ENCODE measurements around the gene ZBTB18. TPM values are rescaled to one million over a fixed set of nuclear protein-coding genes. Genes with fewer than 3 reads are reported as not detected.
A peak's percentile ranks its signal among the peaks of the same experiment; 100 is the strongest.

ZBTB18 gene
- total and polyA plus RNA-seq, 2 experiments from 2014 or later: 1.2 to 10.9 TPM

- Histone ChIP-seq H3K9me2 (replicated peaks; ENCODE audit: insufficient read depth) (no peaks in the 10 kb centered on the region), H3K27me3 (no peaks in the 10 kb centered on the region), H3K4me2 (no peak overlapping the region), H3K4me3 (no peak overlapping the region), H3K4me1 (ENCODE audit: insufficient read depth) (peaks cover 31% of the 10 kb centered on the region), H4K20me1 (ENCODE audit: insufficient read depth, poor library complexity, severe bottlenecking) (no peaks in the 10 kb centered on the region), H2AFZ (no peak overlapping the region), H3K9me3 (ENCODE audit: low read depth) (no peaks in the 10 kb centered on the region), H3K36me3 (replicated peaks; ENCODE audit: insufficient read depth, low read depth) (no peaks in the 10 kb centered on the region), H3K27ac (no peak overlapping the region), H3K79me2 (no peaks in the 10 kb centered on the region)
- DNase-seq (ENCODE audit: low spot score): no peak
- WGBS (ENCODE audit: low lambda C conversion rate, missing lambda C conversion rate): 77% methylated on average over 6 of the region's 7 CpGs
- TF ChIP-seq EZH2phosphoT487 (IDR thresholded peaks at IDR 0.05; ENCODE audit: low read depth, severe bottlenecking, unreplicated experiment): no peak
- no peak for TF ChIP-seq EZH2 (IDR thresholded peaks at IDR 0.05; ENCODE audit: borderline replicate concordance)
- no peak for TF ChIP-seq CTCF (IDR thresholded peaks at IDR 0.05; ENCODE audit: poor library complexity)
Observed at GRCh38 chr1:244087611-244088010, 36.5 kb downstream of the ZBTB18 start.

GRCh38 chr1:244088161-244088560 lies 37.1 kb downstream of the ZBTB18 start:
- TF ChIP-seq EZH2phosphoT487 (IDR thresholded peaks at IDR 0.05; ENCODE audit: low read depth, severe bottlenecking, unreplicated experiment): no peak
- no peak for TF ChIP-seq CTCF (IDR thresholded peaks at IDR 0.05; ENCODE audit: poor library complexity)
- TF ChIP-seq EZH2 (IDR thresholded peaks at IDR 0.05; ENCODE audit: borderline replicate concordance): no peak
- Histone ChIP-seq H3K9me2 (replicated peaks; ENCODE audit: insufficient read depth) (no peaks in the 10 kb centered on the region), H3K4me3 (no peak overlapping the region), H3K4me1 (ENCODE audit: insufficient read depth) (peaks cover 33% of the 10 kb centered on the region), H3K9me3 (ENCODE audit: low read depth) (no peaks in the 10 kb centered on the region), H3K36me3 (replicated peaks; ENCODE audit: insufficient read depth, low read depth) (no peaks in the 10 kb centered on the region), H3K79me2 (no peaks in the 10 kb centered on the region), H4K20me1 (ENCODE audit: insufficient read depth, poor library complexity, severe bottlenecking) (no peaks in the 10 kb centered on the region), H3K27ac (no peak overlapping the region), H3K4me2 (no peak overlapping the region), H2AFZ (no peak overlapping the region), H3K27me3 (no peaks in the 10 kb centered on the region)
- DNase-seq (ENCODE audit: low spot score): no peak
- 69% methylated on average over 6 of the region's 6 CpGs for WGBS (ENCODE audit: low lambda C conversion rate, missing lambda C conversion rate)

GRCh38 chr1:244089561-244089960 lies 38.5 kb downstream of the ZBTB18 start:
- Histone ChIP-seq H2AFZ (no peak overlapping the region), H3K36me3 (replicated peaks; ENCODE audit: insufficient read depth, low read depth) (no peaks in the 10 kb centered on the region), H4K20me1 (ENCODE audit: insufficient read depth, poor library complexity, severe bottlenecking) (no peaks in the 10 kb centered on the region), H3K4me3 (no peak overlapping the region), H3K27me3 (no peaks in the 10 kb centered on the region), H3K4me1 (ENCODE audit: insufficient read depth) (peaks cover 33% of the 10 kb centered on the region), H3K9me2 (replicated peaks; ENCODE audit: insufficient read depth) (no peaks in the 10 kb centered on the region), H3K79me2 (no peaks in the 10 kb centered on the region), H3K4me2 (peak overlapping the region; percentile 30), H3K9me3 (ENCODE audit: low read depth) (no peaks in the 10 kb centered on the region), H3K27ac (peak overlapping the region; percentile 10)
- 22% methylated on average over 8 of the region's 8 CpGs for WGBS (ENCODE audit: low lambda C conversion rate, missing lambda C conversion rate)
- no peak for TF ChIP-seq EZH2phosphoT487 (IDR thresholded peaks at IDR 0.05; ENCODE audit: low read depth, severe bottlenecking, unreplicated experiment)
- no peak for TF ChIP-seq CTCF (IDR thresholded peaks at IDR 0.05; ENCODE audit: poor library complexity)
- no peak for TF ChIP-seq EZH2 (IDR thresholded peaks at IDR 0.05; ENCODE audit: borderline replicate concordance)
- peak; percentile 38 for DNase-seq (ENCODE audit: low spot score)

- Histone ChIP-seq H3K27ac (no peak overlapping the region), H3K4me3 (no peak overlapping the region), H3K36me3 (replicated peaks; ENCODE audit: insufficient read depth, low read depth) (no peaks in the 10 kb centered on the region), H3K4me1 (ENCODE audit: insufficient read depth) (peaks cover 33% of the 10 kb centered on the region), H2AFZ (no peak overlapping the region), H4K20me1 (ENCODE audit: insufficient read depth, poor library complexity, severe bottlenecking) (no peaks in the 10 kb centered on the region), H3K27me3 (no peaks in the 10 kb centered on the region), H3K9me2 (replicated peaks; ENCODE audit: insufficient read depth) (no peaks in the 10 kb centered on the region), H3K4me2 (no peak overlapping the region), H3K9me3 (ENCODE audit: low read depth) (no peaks in the 10 kb centered on the region), H3K79me2 (no peaks in the 10 kb centered on the region)
- no peak for TF ChIP-seq EZH2 (IDR thresholded peaks at IDR 0.05; ENCODE audit: borderline replicate concordance)
- TF ChIP-seq CTCF (IDR thresholded peaks at IDR 0.05; ENCODE audit: poor library complexity): no peak
- TF ChIP-seq EZH2phosphoT487 (IDR thresholded peaks at IDR 0.05; ENCODE audit: low read depth, severe bottlenecking, unreplicated experiment): no peak
- 80% methylated on average over 3 of the region's 3 CpGs for WGBS (ENCODE audit: low lambda C conversion rate, missing lambda C conversion rate)
- DNase-seq (ENCODE audit: low spot score): no peak
Observed at GRCh38 chr1:244090645-244091044, 39.6 kb downstream of the ZBTB18 start.

Measured in hepatocyte (in vitro differentiated cells).